Memory B cell (primary cell): Measurements from ENCODE around the gene ACVRL1.

ENCODE experiments used
- ATAC-seq: fragments of 150-1000 bp; cut with Tn5 transposase; 2 replicates; pipeline ENCODE4 v1.10.0; 2021; ENCODE audit warnings: low read depth, mild to moderate bottlenecking, moderate library complexity
- DNase-seq, 2 donors: peaks; one replicate each; pipeline ENCODE4 v3.0.0; 2022; ENCODE audit warnings: low spot score in 2 of 2
- H3K27ac Mint-ChIP-seq: one replicate; pipeline ENCODE4 v1.8.0; 2022; ENCODE audit warnings: mild to moderate bottlenecking, moderate library complexity, mixed read lengths
- H3K27me3 Mint-ChIP-seq: one replicate; pipeline ENCODE4 v1.8.0; 2022; ENCODE audit warnings: mixed read lengths
- H3K36me3 Mint-ChIP-seq: one replicate; pipeline ENCODE4 v1.8.0; 2022; ENCODE audit warnings: mild to moderate bottlenecking, mixed read lengths
- H3K4me1 Mint-ChIP-seq: one replicate; pipeline ENCODE4 v1.8.0; 2022; ENCODE audit warnings: mixed read lengths
- H3K4me3 Mint-ChIP-seq: one replicate; pipeline ENCODE4 v1.8.0; 2022; ENCODE audit warnings: mild to moderate bottlenecking, moderate library complexity, mixed read lengths
- H3K9me3 Mint-ChIP-seq: one replicate; pipeline ENCODE4 v1.8.0; 2022; ENCODE audit warnings: mixed read lengths

Gene ACVRL1

DNA sequence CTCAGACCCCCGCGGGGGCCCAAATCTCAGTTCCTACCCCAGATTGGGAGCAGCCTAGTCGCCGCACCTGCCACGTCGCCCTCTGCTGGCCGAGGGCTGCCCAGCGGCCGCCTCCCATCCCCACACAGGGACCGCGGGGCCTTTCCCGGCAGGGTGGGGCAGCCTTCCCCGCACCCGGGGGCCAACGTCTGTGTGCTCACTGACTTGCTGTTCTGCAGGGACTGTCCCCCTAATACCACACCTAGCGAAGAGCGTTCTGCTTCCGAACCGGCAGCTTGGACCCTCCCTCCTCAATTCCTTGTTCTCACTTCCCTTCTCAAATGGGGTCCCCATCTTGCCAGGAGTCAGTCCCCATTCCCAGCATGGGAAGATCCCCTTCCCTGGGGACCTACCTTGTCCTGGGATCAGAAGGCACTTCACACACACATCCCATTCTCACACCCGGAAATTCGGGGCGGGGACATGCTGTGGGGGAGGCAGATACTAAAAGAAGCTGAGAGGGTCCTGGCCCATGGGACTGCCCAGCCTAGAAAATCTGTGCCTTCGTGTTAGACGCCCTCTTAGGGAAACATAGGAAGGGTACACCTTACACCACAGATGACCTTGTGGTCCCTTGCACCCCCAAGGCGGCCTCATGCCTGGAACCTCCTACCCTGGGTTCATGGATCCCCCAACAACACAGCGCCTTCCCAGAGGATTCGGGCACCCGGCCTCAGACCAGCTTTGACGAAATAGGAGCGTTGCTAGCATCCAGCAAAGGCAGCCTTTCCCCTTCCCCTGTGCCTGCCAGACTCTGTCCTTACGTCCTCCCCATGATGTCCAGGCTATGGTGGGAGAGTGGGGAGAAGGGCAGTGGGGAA lies 16.4 kb downstream of the ACVRL1 start:
- H3K27me3 Mint-ChIP-seq: no peaks in the 10 kb centered on the region
- DNase-seq: peak; percentile 38 to 47
- H3K36me3 Mint-ChIP-seq: no peaks in the 10 kb centered on the region
- H3K27ac Mint-ChIP-seq: peak overlapping the region; percentile 36
- peak overlapping the region; percentile 76 for H3K4me3 Mint-ChIP-seq
- peak; percentile 71 for ATAC-seq
- H3K4me1 Mint-ChIP-seq: peaks cover 24% of the 10 kb centered on the region
- no peaks in the 10 kb centered on the region for H3K9me3 Mint-ChIP-seq

DNA sequence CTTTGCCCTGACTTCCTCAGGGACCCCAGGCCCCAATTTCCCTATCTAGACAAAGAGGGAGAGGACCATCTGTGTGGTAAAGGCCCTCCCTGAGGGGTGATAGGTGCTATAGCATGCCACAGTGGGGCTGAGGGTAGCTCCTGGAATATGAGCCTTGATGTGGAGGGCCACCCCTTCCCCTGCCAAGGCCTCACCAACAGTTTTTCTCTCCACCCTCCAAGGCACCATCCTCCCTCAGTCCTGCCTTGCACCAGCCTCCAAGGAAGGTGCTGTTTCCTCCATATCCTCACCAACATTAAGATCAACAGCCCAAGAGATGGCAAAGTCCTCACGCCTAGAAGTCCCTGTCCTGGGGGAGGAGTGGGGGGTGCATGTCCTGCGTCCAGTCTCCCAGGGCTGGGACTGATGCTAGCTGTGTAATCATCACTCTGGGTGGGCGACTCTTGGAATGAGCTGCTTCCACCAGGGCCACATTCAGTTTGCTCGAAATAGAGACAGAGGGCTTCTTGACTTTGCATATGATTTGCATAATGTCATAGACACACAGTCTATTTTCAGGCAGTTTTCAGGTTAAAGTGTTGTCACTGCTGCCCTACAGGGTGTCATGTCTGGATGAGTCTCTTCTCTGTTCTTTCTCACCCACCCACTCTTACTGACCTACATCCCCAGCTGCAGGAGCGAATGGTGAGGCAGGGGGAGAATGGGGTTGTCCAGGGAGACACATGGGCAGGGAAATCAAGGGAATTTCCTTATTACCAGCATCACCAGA lies 17.4 kb downstream of the ACVRL1 start:
- Mint-ChIP-seq H3K27ac (no peak overlapping the region), H3K9me3 (no peaks in the 10 kb centered on the region), H3K36me3 (no peaks in the 10 kb centered on the region), H3K4me1 (peaks cover 24% of the 10 kb centered on the region), H3K27me3 (no peaks in the 10 kb centered on the region), H3K4me3 (no peak overlapping the region)
- no peak for DNase-seq
- peak; percentile 41 for ATAC-seq

DNA sequence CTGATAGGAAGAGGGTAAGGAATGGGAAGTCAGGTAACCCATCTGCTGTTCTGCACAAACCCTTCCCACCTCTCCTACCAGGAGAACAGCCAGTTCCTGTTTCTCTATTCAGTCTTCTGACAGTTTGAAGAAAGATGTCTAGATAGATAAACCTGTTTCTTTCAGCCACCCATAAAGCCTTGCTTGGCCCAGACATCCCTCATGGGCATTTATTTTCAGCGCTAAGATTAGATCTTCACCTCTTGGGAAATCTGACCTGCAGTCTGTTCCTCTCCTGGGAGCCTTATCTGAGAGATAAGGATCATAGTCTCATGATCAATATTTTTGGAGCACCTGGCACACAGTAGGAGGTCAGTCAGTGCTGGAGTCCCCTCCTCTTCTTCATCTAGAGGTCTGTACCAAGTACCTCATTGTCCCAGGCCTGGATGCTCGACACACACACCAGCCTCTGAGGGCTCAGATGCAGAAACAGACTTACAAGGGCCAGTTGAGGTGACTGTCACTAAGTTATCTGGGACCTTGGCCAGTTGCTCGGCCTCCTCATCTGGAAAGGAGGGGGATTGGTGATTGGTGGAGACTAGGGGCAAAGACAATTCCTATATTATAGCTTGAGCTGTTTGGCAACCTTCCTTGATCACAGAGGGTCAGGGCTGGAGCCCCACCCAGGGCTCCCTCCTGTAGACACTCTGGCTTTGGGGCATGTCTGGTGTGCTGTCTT lies 18.2 kb downstream of the ACVRL1 start:
- Mint-ChIP-seq H3K4me1 (peaks cover 24% of the 10 kb centered on the region), H3K27me3 (no peaks in the 10 kb centered on the region), H3K36me3 (no peaks in the 10 kb centered on the region), H3K9me3 (no peaks in the 10 kb centered on the region), H3K4me3 (no peak overlapping the region), H3K27ac (no peak overlapping the region)
- ATAC-seq (no peak), DNase-seq (no peak)

DNA sequence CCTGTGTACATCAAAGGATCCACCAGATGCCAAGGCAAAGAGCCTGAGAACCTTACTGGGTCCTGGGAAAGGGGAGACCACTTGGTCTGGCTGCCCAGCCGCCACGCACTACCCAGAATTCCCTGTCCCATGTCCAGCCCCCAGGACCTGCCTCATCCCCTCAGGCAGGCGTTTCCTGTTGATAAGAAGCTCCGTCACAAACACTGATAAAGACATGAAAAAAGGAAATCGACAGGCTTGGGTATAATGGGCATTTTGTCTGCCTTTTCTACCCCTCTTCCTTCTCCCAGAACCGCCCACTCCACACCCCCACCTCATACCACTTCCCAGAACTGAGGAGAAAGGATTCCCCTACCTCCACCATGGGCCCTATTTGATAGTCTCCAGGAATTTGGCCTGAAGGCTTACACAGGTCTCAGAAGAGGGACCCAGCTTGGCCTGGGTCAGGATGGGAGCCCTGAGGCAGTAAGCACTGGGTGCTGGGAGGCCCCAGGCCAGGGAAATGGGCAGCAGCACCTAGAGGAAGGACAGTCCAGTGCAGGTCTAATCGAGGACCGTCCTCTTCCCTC lies 18.8 kb downstream of the ACVRL1 start:
- peaks cover 24% of the 10 kb centered on the region for H3K4me1 Mint-ChIP-seq
- H3K27me3 Mint-ChIP-seq: no peaks in the 10 kb centered on the region
- ATAC-seq (no peak), DNase-seq (no peak)
- no peaks in the 10 kb centered on the region for H3K36me3 Mint-ChIP-seq
- H3K4me3 Mint-ChIP-seq: no peak overlapping the region
- H3K27ac Mint-ChIP-seq: no peak overlapping the region
- H3K9me3 Mint-ChIP-seq: no peaks in the 10 kb centered on the region

DNA sequence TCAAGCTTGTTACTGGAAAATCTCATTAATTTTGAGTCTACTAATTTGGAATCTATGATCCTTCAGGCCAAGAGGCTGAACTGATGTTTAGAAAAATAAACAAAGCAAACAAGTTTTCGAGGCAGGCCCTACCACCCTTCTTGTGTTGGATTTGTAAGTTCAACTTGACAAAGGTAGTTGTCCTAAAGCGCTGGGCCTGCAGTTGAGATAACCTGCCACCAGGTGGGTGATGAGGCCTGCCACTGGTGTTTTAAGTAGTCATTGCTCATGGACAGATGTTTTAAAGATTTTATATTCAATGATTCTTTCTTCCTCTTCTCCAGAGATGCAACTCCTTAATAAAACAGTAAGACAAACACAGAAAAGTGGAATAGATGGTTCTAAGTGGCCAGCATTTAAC lies 19.4 kb downstream of the ACVRL1 start:
- DNase-seq: no peak
- Mint-ChIP-seq H3K36me3 (no peaks in the 10 kb centered on the region), H3K4me1 (peaks cover 24% of the 10 kb centered on the region), H3K27ac (no peak overlapping the region), H3K27me3 (no peaks in the 10 kb centered on the region), H3K4me3 (no peak overlapping the region), H3K9me3 (no peaks in the 10 kb centered on the region)
- ATAC-seq: no peak

DNA sequence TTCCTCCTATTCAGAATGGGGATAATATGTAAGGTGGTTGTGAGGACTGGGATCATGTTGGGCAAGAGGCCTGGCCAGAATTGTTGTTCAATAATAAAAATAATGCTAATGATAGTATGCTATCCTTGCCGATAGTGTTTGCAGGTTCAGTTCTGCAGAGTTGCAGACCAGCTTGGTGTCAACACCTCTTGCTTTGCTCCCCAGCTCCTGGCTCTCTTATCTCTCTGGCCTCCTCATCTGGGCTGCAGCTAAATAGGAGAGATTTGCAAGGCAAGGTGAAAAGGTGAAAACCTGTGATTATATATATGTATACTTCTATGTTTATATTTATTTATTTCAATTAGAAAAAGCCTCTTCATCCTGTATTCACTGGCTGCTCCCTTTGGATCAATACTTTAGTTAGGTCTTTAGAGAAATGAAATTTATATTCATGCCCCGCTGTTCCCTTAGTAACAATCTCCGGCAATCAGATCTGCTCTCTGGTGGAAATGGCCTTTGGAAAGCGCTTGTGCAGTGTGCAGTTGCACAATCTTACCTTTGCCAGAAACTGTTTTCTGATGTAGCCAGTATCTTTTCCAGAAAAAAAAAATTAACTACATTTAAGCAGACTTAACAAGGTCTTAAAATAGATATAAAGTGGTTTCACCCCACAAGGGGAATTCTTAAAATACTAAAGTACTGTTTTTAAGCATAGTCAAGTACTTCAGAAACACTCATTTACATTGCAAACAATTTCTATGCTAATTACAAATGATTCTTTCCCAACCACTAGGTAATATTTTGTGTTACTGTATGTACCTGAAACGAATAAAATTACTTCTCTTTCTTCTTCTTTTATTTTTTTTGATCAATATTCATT lies 25.1 kb downstream of the ACVRL1 start:
- DNase-seq (no peak), ATAC-seq (no peak)
- Mint-ChIP-seq H3K27ac (no peak overlapping the region), H3K36me3 (no peaks in the 10 kb centered on the region), H3K27me3 (peaks cover 8% of the 10 kb centered on the region), H3K4me1 (no peaks in the 10 kb centered on the region), H3K9me3 (no peaks in the 10 kb centered on the region), H3K4me3 (no peak overlapping the region)

DNA sequence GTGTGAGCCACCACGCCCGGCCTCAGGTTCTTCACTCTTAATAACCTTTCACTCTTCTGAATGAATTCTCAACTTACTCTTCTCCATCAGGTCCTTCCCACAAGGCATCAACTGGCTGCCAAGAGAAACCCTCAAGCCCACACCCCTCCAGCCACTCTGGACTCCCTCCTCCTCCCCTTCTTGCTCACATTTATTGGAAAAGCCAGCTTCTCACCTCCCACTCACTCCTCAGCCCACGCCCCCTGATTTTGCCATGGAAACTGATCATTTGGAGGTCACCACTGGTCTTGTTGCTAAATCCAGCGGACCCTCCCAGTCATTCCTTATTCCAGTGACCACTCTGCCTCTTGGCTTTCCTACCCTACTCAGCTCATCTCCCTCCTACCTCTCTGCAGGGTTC lies 26.8 kb downstream of the ACVRL1 start:
- Mint-ChIP-seq H3K4me1 (no peaks in the 10 kb centered on the region), H3K4me3 (no peak overlapping the region), H3K9me3 (no peaks in the 10 kb centered on the region), H3K27me3 (peaks cover 8% of the 10 kb centered on the region), H3K36me3 (no peaks in the 10 kb centered on the region), H3K27ac (no peak overlapping the region)
- ATAC-seq: no peak
- DNase-seq: no peak

DNA sequence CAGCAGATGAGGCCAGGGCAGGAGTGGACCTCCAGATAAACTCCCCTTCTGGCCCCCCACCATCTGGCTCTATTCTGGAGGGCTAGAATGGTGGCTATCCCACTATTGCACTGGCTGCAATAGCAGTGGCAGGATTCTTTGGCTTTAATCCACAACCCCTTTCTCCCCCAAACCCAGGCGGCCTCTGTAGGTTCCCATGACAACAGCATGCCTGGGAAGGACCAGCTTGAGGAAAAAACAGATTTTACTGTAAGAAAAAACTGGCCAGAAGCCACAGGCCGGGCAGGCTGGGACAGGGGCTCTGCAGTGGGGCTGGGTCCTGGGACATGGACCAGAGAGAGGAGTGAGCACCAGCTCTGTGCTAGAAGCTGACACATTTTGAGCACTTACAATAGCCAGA lies 30.6 kb downstream of the ACVRL1 start:
- Mint-ChIP-seq H3K36me3 (no peaks in the 10 kb centered on the region), H3K9me3 (no peaks in the 10 kb centered on the region), H3K27ac (no peak overlapping the region), H3K4me1 (peaks cover 2% of the 10 kb centered on the region), H3K27me3 (peaks cover 24% of the 10 kb centered on the region), H3K4me3 (no peak overlapping the region)
- ATAC-seq (no peak), DNase-seq (no peak)

DNA sequence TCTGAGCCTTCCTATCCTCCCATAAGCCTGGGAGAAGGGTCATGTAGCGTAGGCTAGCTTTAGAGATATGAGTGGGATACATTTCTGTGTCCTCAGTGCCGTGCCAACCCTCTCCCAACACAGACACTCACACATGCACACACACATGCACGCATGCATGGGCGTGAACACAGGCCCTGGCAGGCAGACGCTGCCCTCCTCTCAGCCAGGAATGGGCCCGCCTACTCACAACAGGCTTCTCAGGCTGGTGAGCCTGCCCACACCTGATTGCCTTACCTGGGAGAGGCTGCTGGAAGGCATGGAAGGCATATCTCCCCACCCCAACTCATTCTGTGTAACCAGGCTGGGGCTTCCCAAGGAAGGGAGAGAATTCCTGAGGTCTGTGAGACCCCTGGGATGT lies 31.4 kb downstream of the ACVRL1 start:
- no peak overlapping the region for H3K4me3 Mint-ChIP-seq
- no peak overlapping the region for H3K27ac Mint-ChIP-seq
- H3K4me1 Mint-ChIP-seq: peaks cover 2% of the 10 kb centered on the region
- ATAC-seq (no peak), DNase-seq (no peak)
- peaks cover 28% of the 10 kb centered on the region for H3K27me3 Mint-ChIP-seq
- H3K36me3 Mint-ChIP-seq: no peaks in the 10 kb centered on the region
- no peaks in the 10 kb centered on the region for H3K9me3 Mint-ChIP-seq

DNA sequence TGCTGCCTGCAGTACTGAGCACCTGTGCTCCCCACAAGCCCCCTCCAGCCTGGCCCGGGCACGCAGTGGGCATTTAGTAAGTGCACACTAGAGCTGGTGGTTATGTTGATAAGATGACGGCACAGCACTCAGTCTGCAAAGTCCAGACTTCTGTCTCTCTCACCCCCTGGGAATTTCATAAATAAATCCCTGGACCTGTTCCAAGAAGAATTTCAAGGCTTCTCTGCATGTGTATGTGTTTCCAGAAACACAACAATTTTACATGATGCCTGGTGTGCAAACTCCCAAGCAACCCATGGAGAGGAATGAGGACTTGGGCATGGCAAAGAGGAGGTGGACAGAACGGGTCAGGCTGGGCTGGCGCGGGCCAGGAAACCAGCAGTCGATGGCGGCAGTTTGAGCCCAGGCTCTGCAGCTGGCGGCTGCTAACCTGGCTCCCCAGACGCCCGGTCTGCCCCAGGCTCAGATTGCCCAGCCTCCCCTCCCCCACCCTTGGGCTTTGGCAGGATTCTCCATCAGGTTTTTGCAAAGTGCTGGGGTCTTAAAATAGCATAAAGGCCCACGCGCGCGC lies 33.8 kb downstream of the ACVRL1 start:
- Mint-ChIP-seq H3K4me3 (no peak overlapping the region), H3K36me3 (peaks cover 9% of the 10 kb centered on the region), H3K27ac (no peak overlapping the region), H3K9me3 (peaks cover 11% of the 10 kb centered on the region), H3K27me3 (peaks cover 28% of the 10 kb centered on the region), H3K4me1 (peaks cover 2% of the 10 kb centered on the region)
- no peak for ATAC-seq
- DNase-seq: no peak

DNA sequence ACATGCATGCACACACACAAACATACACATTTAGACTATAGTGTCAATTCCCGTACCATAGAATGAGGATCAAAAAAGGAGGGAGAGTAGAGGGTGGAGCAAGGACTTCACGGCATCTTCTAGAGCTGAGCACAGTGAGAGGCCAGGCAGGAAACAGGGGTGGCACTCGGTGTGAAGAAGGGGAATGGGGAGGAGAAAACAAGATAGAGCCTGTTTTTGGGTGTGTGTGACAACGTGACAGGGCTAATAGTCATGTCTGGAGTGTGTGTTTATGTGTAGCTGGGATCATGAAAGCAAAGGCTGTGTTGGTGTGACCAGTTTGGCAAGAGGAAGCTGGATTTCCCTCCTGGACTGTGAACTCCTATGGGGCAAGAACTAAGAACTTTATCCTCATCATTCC lies 34.3 kb downstream of the ACVRL1 start:
- Mint-ChIP-seq H3K4me1 (peaks cover 2% of the 10 kb centered on the region), H3K27ac (no peak overlapping the region), H3K9me3 (peaks cover 11% of the 10 kb centered on the region), H3K36me3 (peaks cover 9% of the 10 kb centered on the region), H3K27me3 (peaks cover 30% of the 10 kb centered on the region), H3K4me3 (no peak overlapping the region)
- no peak for DNase-seq
- no peak for ATAC-seq

DNA sequence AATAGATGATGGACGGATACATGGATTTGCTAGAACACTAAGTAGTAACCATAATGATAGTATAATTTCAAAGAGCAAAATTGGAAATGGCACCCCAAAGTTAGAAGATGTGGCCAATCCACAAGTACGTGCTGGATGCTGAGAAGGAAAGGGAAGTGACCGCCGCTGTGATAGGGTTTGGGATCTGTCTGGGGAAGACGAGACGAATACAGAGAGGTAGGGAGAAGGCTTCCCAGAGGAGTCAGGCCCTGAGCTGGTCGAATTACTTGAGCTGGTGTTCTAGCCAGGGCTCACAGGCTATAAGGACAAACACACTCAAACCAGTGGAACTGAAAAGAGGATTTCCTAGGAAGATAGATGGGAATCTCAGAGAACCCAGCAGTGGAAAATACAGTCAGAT lies 34.8 kb downstream of the ACVRL1 start:
- Mint-ChIP-seq H3K4me1 (peaks cover 2% of the 10 kb centered on the region), H3K27ac (no peak overlapping the region), H3K4me3 (no peak overlapping the region), H3K36me3 (peaks cover 9% of the 10 kb centered on the region), H3K9me3 (peaks cover 11% of the 10 kb centered on the region), H3K27me3 (peaks cover 31% of the 10 kb centered on the region)
- ATAC-seq (no peak), DNase-seq (no peak)

DNA sequence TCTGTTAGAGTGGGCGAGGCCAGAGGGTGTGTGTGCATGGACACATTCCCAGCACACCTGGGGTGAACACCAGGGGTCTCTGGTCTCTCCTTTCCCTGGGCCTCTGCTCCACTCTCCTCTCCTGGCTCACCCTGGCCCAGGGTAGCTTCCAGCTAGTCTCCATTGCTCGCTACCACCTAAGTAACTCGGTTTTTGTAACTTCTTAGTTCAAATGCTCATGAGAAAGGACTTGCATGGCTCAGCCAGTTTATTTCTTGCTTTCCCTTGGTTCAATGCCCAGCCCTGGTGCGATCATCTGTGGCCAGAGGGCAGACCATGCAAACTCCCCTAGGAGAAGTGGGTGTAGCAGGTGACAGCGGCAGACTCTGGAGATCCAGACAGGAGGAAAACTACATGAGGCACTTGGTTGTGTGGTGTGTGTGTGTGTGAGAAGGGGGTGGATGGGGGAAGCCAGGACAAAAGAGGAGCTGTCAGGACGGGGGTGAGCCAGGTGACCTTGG lies 35.2 kb downstream of the ACVRL1 start:
- Mint-ChIP-seq H3K4me1 (peaks cover 2% of the 10 kb centered on the region), H3K27ac (no peak overlapping the region), H3K4me3 (no peak overlapping the region), H3K27me3 (peaks cover 34% of the 10 kb centered on the region), H3K9me3 (peaks cover 11% of the 10 kb centered on the region), H3K36me3 (peaks cover 11% of the 10 kb centered on the region)
- no peak for DNase-seq
- ATAC-seq: no peak
